Measurements from ENCODE around the gene CANX.
A peak's percentile ranks its signal among the peaks of the same experiment; 100 is the strongest.
"Not testable (repeated sequence)": the region's sequence is repeated elsewhere in the genome, so short reads cannot be mapped to it uniquely, and the experiment has no call there.

The CANX gene

GRCh38 chr5:179744106-179744505 is 45.3 kb downstream of the CANX start:
- not testable (repeated sequence) for H4K8ac ChIP-seq (ENCODE audit: low read length); H3K36me3 ChIP-seq (ENCODE audit: control insufficient read depth in 1 of 2, insufficient read depth in 2 of 2, low read depth in 1 of 2, low read length in 2 of 2); H3K14ac ChIP-seq (ENCODE audit: low read length in 2 of 2); H4K91ac ChIP-seq (ENCODE audit: low read length); H3K18ac ChIP-seq (ENCODE audit: low read depth in 1 of 2, low read length in 2 of 2); H2BK5ac ChIP-seq (ENCODE audit: low read depth, low read length, poor library complexity, severe bottlenecking); DNase-seq; H3K4me3 ChIP-seq (ENCODE audit: insufficient read depth in 1 of 2, low read depth in 1 of 2, low read length in 2 of 2); H3K9ac ChIP-seq (ENCODE audit: low read length); H3K27me3 ChIP-seq (ENCODE audit: control insufficient read depth in 1 of 2, insufficient read depth in 1 of 2, low read length in 2 of 2); H2BK120ac ChIP-seq (ENCODE audit: low read depth, low read length); H2BK15ac ChIP-seq (ENCODE audit: low read depth, poor library complexity, severe bottlenecking); H3K23ac ChIP-seq (ENCODE audit: low read length in 2 of 2); H3K9me3 ChIP-seq (ENCODE audit: control insufficient read depth, low read length); H2AK5ac ChIP-seq (ENCODE audit: low read length, severe bottlenecking); H3K4me1 ChIP-seq (ENCODE audit: control insufficient read depth, insufficient read depth, low read depth, low read length); H3K79me1 ChIP-seq (replicated peaks; ENCODE audit: low read length, poor library complexity, severe bottlenecking); H2BK12ac ChIP-seq (ENCODE audit: low read length in 2 of 2); H3K27ac ChIP-seq (ENCODE audit: low read length, poor library complexity, severe bottlenecking); H2AFZ ChIP-seq (ENCODE audit: low read depth, low read length); H3K4me2 ChIP-seq (ENCODE audit: low read length, poor library complexity, severe bottlenecking); H3K4ac ChIP-seq (ENCODE audit: low read depth in 1 of 2, low read length in 2 of 2)
- WGBS: 98% methylated on average over 6 of the region's 7 CpGs

GRCh38 chr5:179746872-179747271 is 48.1 kb downstream of the CANX start:
- no peak overlapping the region for H3K27ac ChIP-seq (ENCODE audit: low read length, poor library complexity, severe bottlenecking)
- H3K27me3 ChIP-seq (ENCODE audit: control insufficient read depth in 1 of 2, insufficient read depth in 1 of 2, low read length in 2 of 2): no peaks in the 10 kb centered on the region
- H3K18ac ChIP-seq (ENCODE audit: low read depth in 1 of 2, low read length in 2 of 2): no peak overlapping the region
- H3K4ac ChIP-seq (ENCODE audit: low read depth in 1 of 2, low read length in 2 of 2): no peak overlapping the region
- H3K14ac ChIP-seq (ENCODE audit: low read length in 2 of 2): no peak overlapping the region
- no peak overlapping the region for H3K23ac ChIP-seq (ENCODE audit: low read length in 2 of 2)
- peaks cover 8% of the 10 kb centered on the region for H3K79me1 ChIP-seq (replicated peaks; ENCODE audit: low read length, poor library complexity, severe bottlenecking)
- peaks cover 9 to 11% of the 10 kb centered on the region in 2 experiments for H3K36me3 ChIP-seq (ENCODE audit: control insufficient read depth in 1 of 2, insufficient read depth in 2 of 2, low read depth in 1 of 2, low read length in 2 of 2)
- H2AFZ ChIP-seq (ENCODE audit: low read depth, low read length): no peak overlapping the region
- H3K4me2 ChIP-seq (ENCODE audit: low read length, poor library complexity, severe bottlenecking): no peak overlapping the region
- no peak overlapping the region for H2BK5ac ChIP-seq (ENCODE audit: low read depth, low read length, poor library complexity, severe bottlenecking)
- no peaks in the 10 kb centered on the region for H3K9me3 ChIP-seq (ENCODE audit: control insufficient read depth, low read length)
- no peak overlapping the region for H2BK12ac ChIP-seq (ENCODE audit: low read length in 2 of 2)
- no peak overlapping the region for H2BK15ac ChIP-seq (ENCODE audit: low read depth, poor library complexity, severe bottlenecking)
- H3K9ac ChIP-seq (ENCODE audit: low read length): no peak overlapping the region
- WGBS: 98% methylated on average over 2 of the region's 2 CpGs
- H3K4me3 ChIP-seq (ENCODE audit: insufficient read depth in 1 of 2, low read depth in 1 of 2, low read length in 2 of 2): no peak overlapping the region
- H4K8ac ChIP-seq (ENCODE audit: low read length): no peak overlapping the region
- H2BK120ac ChIP-seq (ENCODE audit: low read depth, low read length): no peak overlapping the region
- H4K91ac ChIP-seq (ENCODE audit: low read length): no peak overlapping the region
- no peak overlapping the region for H2AK5ac ChIP-seq (ENCODE audit: low read length, severe bottlenecking)
- H3K4me1 ChIP-seq (ENCODE audit: control insufficient read depth, insufficient read depth, low read depth, low read length): no peaks in the 10 kb centered on the region
- no peak for DNase-seq

GRCh38 chr5:179747811-179748210 is 49.0 kb downstream of the CANX start:
- Histone ChIP-seq H2BK15ac (ENCODE audit: low read depth, poor library complexity, severe bottlenecking) (no peak overlapping the region), H3K79me1 (replicated peaks; ENCODE audit: low read length, poor library complexity, severe bottlenecking) (peaks cover 8% of the 10 kb centered on the region), H3K18ac (ENCODE audit: low read depth in 1 of 2, low read length in 2 of 2) (no peak overlapping the region), H4K8ac (ENCODE audit: low read length) (no peak overlapping the region), H3K9ac (ENCODE audit: low read length) (no peak overlapping the region), H2BK120ac (ENCODE audit: low read depth, low read length) (no peak overlapping the region), H3K9me3 (ENCODE audit: control insufficient read depth, low read length) (no peaks in the 10 kb centered on the region), H3K4me1 (ENCODE audit: control insufficient read depth, insufficient read depth, low read depth, low read length) (no peaks in the 10 kb centered on the region), H3K4ac (ENCODE audit: low read depth in 1 of 2, low read length in 2 of 2) (no peak overlapping the region), H3K36me3 (ENCODE audit: control insufficient read depth in 1 of 2, insufficient read depth in 2 of 2, low read depth in 1 of 2, low read length in 2 of 2) (peaks cover 9 to 11% of the 10 kb centered on the region in 2 experiments), H4K91ac (ENCODE audit: low read length) (no peak overlapping the region), H3K23ac (ENCODE audit: low read length in 2 of 2) (no peak overlapping the region), H2BK12ac (ENCODE audit: low read length in 2 of 2) (no peak overlapping the region), H2AFZ (ENCODE audit: low read depth, low read length) (no peak overlapping the region), H3K27me3 (ENCODE audit: control insufficient read depth in 1 of 2, insufficient read depth in 1 of 2, low read length in 2 of 2) (no peaks in the 10 kb centered on the region), H2BK5ac (ENCODE audit: low read depth, low read length, poor library complexity, severe bottlenecking) (no peak overlapping the region), H3K4me2 (ENCODE audit: low read length, poor library complexity, severe bottlenecking) (no peak overlapping the region), H2AK5ac (ENCODE audit: low read length, severe bottlenecking) (no peak overlapping the region), H3K27ac (ENCODE audit: low read length, poor library complexity, severe bottlenecking) (no peak overlapping the region), H3K14ac (ENCODE audit: low read length in 2 of 2) (no peak overlapping the region), H3K4me3 (ENCODE audit: insufficient read depth in 1 of 2, low read depth in 1 of 2, low read length in 2 of 2) (no peak overlapping the region)
- whole genome bisulfite sequencing: 98% methylated on average over 2 of the region's 3 CpGs
- no peak for DNase-seq

GRCh38 chr5:179749857-179750508 is 51.2 kb downstream of the CANX start:
- Histone ChIP-seq H2BK12ac (ENCODE audit: low read length in 2 of 2) (no peak overlapping the region), H3K4ac (ENCODE audit: low read depth in 1 of 2, low read length in 2 of 2) (no peak overlapping the region), H3K9me3 (ENCODE audit: control insufficient read depth, low read length) (no peaks in the 10 kb centered on the region), H4K8ac (ENCODE audit: low read length) (no peak overlapping the region), H3K36me3 (ENCODE audit: control insufficient read depth in 1 of 2, insufficient read depth in 2 of 2, low read depth in 1 of 2, low read length in 2 of 2) (peaks cover 9 to 11% of the 10 kb centered on the region in 2 experiments), H3K4me2 (ENCODE audit: low read length, poor library complexity, severe bottlenecking) (no peak overlapping the region), H3K4me1 (ENCODE audit: control insufficient read depth, insufficient read depth, low read depth, low read length) (no peaks in the 10 kb centered on the region), H3K18ac (ENCODE audit: low read depth in 1 of 2, low read length in 2 of 2) (no peak overlapping the region), H3K27me3 (ENCODE audit: control insufficient read depth in 1 of 2, insufficient read depth in 1 of 2, low read length in 2 of 2) (no peaks in the 10 kb centered on the region), H2AFZ (ENCODE audit: low read depth, low read length) (no peak overlapping the region), H3K14ac (ENCODE audit: low read length in 2 of 2) (no peak overlapping the region), H3K79me1 (replicated peaks; ENCODE audit: low read length, poor library complexity, severe bottlenecking) (peaks cover 15% of the 10 kb centered on the region), H3K27ac (ENCODE audit: low read length, poor library complexity, severe bottlenecking) (no peak overlapping the region), H2BK15ac (ENCODE audit: low read depth, poor library complexity, severe bottlenecking) (no peak overlapping the region), H4K91ac (ENCODE audit: low read length) (peak overlapping the region; percentile 43), H2BK5ac (ENCODE audit: low read depth, low read length, poor library complexity, severe bottlenecking) (no peak overlapping the region), H2BK120ac (ENCODE audit: low read depth, low read length) (no peak overlapping the region), H2AK5ac (ENCODE audit: low read length, severe bottlenecking) (no peak overlapping the region), H3K4me3 (ENCODE audit: insufficient read depth in 1 of 2, low read depth in 1 of 2, low read length in 2 of 2) (no peak overlapping the region), H3K23ac (ENCODE audit: low read length in 2 of 2) (no peak overlapping the region), H3K9ac (ENCODE audit: low read length) (no peak overlapping the region)
- WGBS: 95% methylated on average over 6 of the region's 8 CpGs
- DNase-seq: no peak
